Measurements from ENCODE around the gene CFHR5. TPM values are rescaled to one million over a fixed set of nuclear protein-coding genes. Genes with fewer than 3 reads are reported as not detected.
A peak's percentile ranks its signal among the peaks of the same experiment; 100 is the strongest.
"Not testable (repeated sequence)": the region's sequence is repeated elsewhere in the genome, so short reads cannot be mapped to it uniquely, and the experiment has no call there.

CFHR5 gene
- total and polyA plus RNA-seq, 2 of the 13 experiments (the other 11 are each of a cell fraction or from before 2014, with no cell fraction given): not detected

- TF ChIP-seq MLX (CRISPR knock-in tag; IDR thresholded peaks at IDR 0.05) (peak; percentile 43; the same call in 1 of the 2 replicates), SPEN (CRISPR knock-in tag; IDR thresholded peaks at IDR 0.05; ENCODE audit: low read depth) (peak; percentile 81), ZNF430 (CRISPR knock-in tag; IDR thresholded peaks at IDR 0.05) (peak; percentile 47; the same call in 1 of the 2 replicates), PRDM10 (CRISPR knock-in tag; IDR thresholded peaks at IDR 0.05; ENCODE audit: low read depth) (0 out of 2 replicates have a peak, but pooled peaks have one; percentile 52), TEAD3 (CRISPR knock-in tag; optimal IDR thresholded peaks at IDR 0.05; ENCODE audit: borderline replicate concordance) (peak; percentile 55), TFAP4 (IDR thresholded peaks at IDR 0.05; ENCODE audit: borderline replicate concordance, low read depth) (peak; percentile 62; the same call in 1 of the 2 replicates), PPARG (CRISPR knock-in tag; conservative IDR thresholded peaks at IDR 0.05) (peak; percentile 57; the same call in 1 of the 2 replicates), NCOA2 (CRISPR knock-in tag; IDR thresholded peaks at IDR 0.05) (peak; percentile 50; the same call in 1 of the 2 replicates), BRCA1 (CRISPR knock-in tag; IDR thresholded peaks at IDR 0.05) (0 out of 2 replicates have a peak, but pooled peaks have one; percentile 34), SP1 (CRISPR knock-in tag; IDR thresholded peaks at IDR 0.05) (peak; percentile 64), HMG20A (CRISPR knock-in tag; IDR thresholded peaks at IDR 0.05; ENCODE audit: borderline replicate concordance) (peak; percentile 54; the same call in 1 of the 2 replicates), KDM6A (CRISPR knock-in tag; IDR thresholded peaks at IDR 0.05; ENCODE audit: low read depth) (peak; percentile 56), ZNF329 (CRISPR knock-in tag; IDR thresholded peaks at IDR 0.05; ENCODE audit: low read depth) (0 out of 2 replicates have a peak, but pooled peaks have one; percentile 38), ERF (CRISPR knock-in tag; IDR thresholded peaks at IDR 0.05) (peak; percentile 42; the same call in 1 of the 2 replicates), MXD4 (CRISPR knock-in tag; IDR thresholded peaks at IDR 0.05) (peak; percentile 34; the same call in 1 of the 2 replicates), HOXA5 (CRISPR knock-in tag; IDR thresholded peaks at IDR 0.05) (0 out of 2 replicates have a peak, but pooled peaks have one; percentile 67), ZNF605 (CRISPR knock-in tag; IDR thresholded peaks at IDR 0.05) (peak; percentile 73; the same call in 1 of the 2 replicates), HIC2 (CRISPR knock-in tag; IDR thresholded peaks at IDR 0.05; ENCODE audit: low read depth) (peak; percentile 83; the same call in 1 of the 2 replicates), TBX2 (CRISPR knock-in tag; IDR thresholded peaks at IDR 0.05; ENCODE audit: borderline replicate concordance) (peak; percentile 71; the same call in 1 of the 2 replicates), CTCF (CRISPR knock-in tag; IDR thresholded peaks at IDR 0.05) (peak; percentile 41), ZBTB38 (CRISPR knock-in tag; IDR thresholded peaks at IDR 0.05) (0 out of 2 replicates have a peak, but pooled peaks have one; percentile 30)
- not testable (repeated sequence) for TF ChIP-seq SP1 (IDR thresholded peaks at IDR 0.05)
Measured at GRCh38 chr1:196991919-196992651, 14.7 kb downstream of the CFHR5 start (continued).

Data from HepG2 (cell line).